HG03159 (cell line): ENCODE measurements around the gene MCUR1.
"Not testable (repeated sequence)": the region's sequence is repeated elsewhere in the genome, so short reads cannot be mapped to it uniquely, and the experiment has no call there.

Experiments used
- ATAC-seq: cut with Tn5 transposase; IDR thresholded peaks from one replicate; pipeline ENCODE4 v1.9.1; 2021; ENCODE audit warnings: mild to moderate bottlenecking, moderate library complexity; ENCODE audit not compliant: unreplicated experiment

MCUR1 gene

GRCh38 chr6:13828656-13829301, 14.4 kb upstream of the MCUR1 start:
- not testable (repeated sequence) for ATAC-seq

GRCh38 chr6:13827032-13827431, 12.7 kb upstream of the MCUR1 start:
- ATAC-seq, result no peak

GRCh38 chr6:13825871-13826270, 11.5 kb upstream of the MCUR1 start:
- no peak for ATAC-seq

- no peak for ATAC-seq
Observed at GRCh38 chr6:13818341-13818740, 4.0 kb upstream of the MCUR1 start.

GRCh38 chr6:13814938-13815575, 700 bp upstream of the MCUR1 start:
- ATAC-seq, result no peak

- ATAC-seq, result peak; percentile 37
Observed at GRCh38 chr6:13813621-13814175, 659 bp downstream of the MCUR1 start.

GRCh38 chr6:13813026-13813425, 1.3 kb downstream of the MCUR1 start:
- ATAC-seq, result no peak

- ATAC-seq, result no peak
Observed at GRCh38 chr6:13812359-13812642, 2.1 kb downstream of the MCUR1 start.

- no peak for ATAC-seq
Observed at GRCh38 chr6:13811627-13812358, 2.6 kb downstream of the MCUR1 start.

GRCh38 chr6:13810688-13811446, 3.5 kb downstream of the MCUR1 start:
- no peak for ATAC-seq

- ATAC-seq, result no peak
Observed at GRCh38 chr6:13808801-13809200, 5.6 kb downstream of the MCUR1 start.

- no peak for ATAC-seq
Observed at GRCh38 chr6:13807696-13808095, 6.7 kb downstream of the MCUR1 start.

GRCh38 chr6:13803581-13803980, 10.8 kb downstream of the MCUR1 start:
- no peak for ATAC-seq

- ATAC-seq, result no peak
Observed at GRCh38 chr6:13800615-13801014, 13.7 kb downstream of the MCUR1 start.

- ATAC-seq, result no peak
Observed at GRCh38 chr6:13796781-13797180, 17.6 kb downstream of the MCUR1 start.

- peak; percentile 92 for ATAC-seq
Observed at GRCh38 chr6:13795041-13795750, 19.2 kb downstream of the MCUR1 start.

- ATAC-seq, result no peak
Observed at GRCh38 chr6:13794184-13794583, 20.2 kb downstream of the MCUR1 start.

GRCh38 chr6:13789746-13790145, 24.6 kb downstream of the MCUR1 start:
- ATAC-seq, result no peak

GRCh38 chr6:13788820-13789219, 25.5 kb downstream of the MCUR1 start:
- ATAC-seq, result no peak

GRCh38 chr6:13787137-13787536, 27.2 kb downstream of the MCUR1 start:
- ATAC-seq, result no peak

- not testable (repeated sequence) for ATAC-seq
Observed at GRCh38 chr6:13780162-13780561, 34.2 kb downstream of the MCUR1 start.
